Pancreas (tissue), 10 donors: ENCODE results near the gene FAM76A. TPM values are rescaled to one million over a fixed set of nuclear protein-coding genes. Genes with fewer than 3 reads are reported as not detected.
A peak's percentile ranks its signal among the peaks of the same experiment; 100 is the strongest.
"Not testable (repeated sequence)": the region's sequence is repeated elsewhere in the genome, so short reads cannot be mapped to it uniquely, and the experiment has no call there.

ENCODE experiments used
- ATAC-seq, 4 donors: fragments of 200-7000 bp; cut with Tn5 transposase; one replicate each; pipeline versions ENCODE4 v1.8.0 to v1.9.1; 2020; ENCODE audit warnings: mild to moderate bottlenecking in 4 of 4, moderate library complexity in 4 of 4
- DNase-seq, 6 donors: peaks; one replicate each; pipeline ENCODE4 v3.0.0-alpha.2; 2020
- FAIRE-seq: peaks from 2 replicates; lab custom pipeline; 2012; peaks lifted over from hg19 to GRCh38; lab: Jason Lieb, UNC
- H3K27ac ChIP-seq, 4 donors: fragments of 200-600 bp; sonication (generic); 1 replicate in 3 of 4; 2 replicates in 1 of 4; pipeline versions ENCODE4 v1.5.0 to v1.8.0; 2020
- H3K27me3 ChIP-seq, 4 donors: fragments of 200-600 bp; one replicate each; pipeline ENCODE4 v1.8.0; 2021
- H3K36me3 ChIP-seq, 3 donors: fragments of 200-600 bp; sonication (generic) in 1 of 3; one replicate each; pipeline versions ENCODE4 v1.5.0 to v1.8.0; 2020 to 2021
- H3K4me1 ChIP-seq, 3 donors: fragments of 200-600 bp; one replicate each; pipeline ENCODE4 v1.8.0; 2021
- H3K4me3 ChIP-seq, 4 donors: fragments of 200-600 bp; sonication (generic) in 2 of 4; one replicate each; pipeline versions ENCODE4 v1.5.0 to v1.8.0; 2020 to 2021
- H3K9me3 ChIP-seq, 4 donors: fragments of 200-600 bp; one replicate each; pipeline ENCODE4 v1.8.0; 2021
- WGBS, 2 donors: extraction: QIAGEN DNeasy Blood & Tissue Kit; methylation state at CpG; one replicate each; pipeline ENCODE4 v1.1.7; 2013; 5-methylcytosine and 5-hydroxymethylcytosine counted together
- intact Hi-C, 3 donors: fragments of 100-400 bp; cut with DNase I; formaldehyde crosslinking; loops; one replicate each; pipeline versions ENCODE4 v1.11.1 to v1.14.2; 2022
- polyA plus RNA-seq, 2 donors: library from polyadenylated mRNA; stranded (reverse); fragments of 200-250 nt; gene quantifications; one replicate each; pipeline ENCODE4 v1.2.3, GENCODE V29; 2013
- total RNA-seq, 6 donors: library from RNA; stranded (reverse); fragmentation: NEBNext Ultra II Directional in 4 of 6; extraction: Animal tissue kit (Norgen Biotek cat#: 25700) in 4 of 6; gene quantifications; one replicate each; pipeline versions ENCODE4 v1.2.1 to v1.2.4, GENCODE V29; 2021 to 2023
- TF ChIP-seq, protein P1 (sequence below), 4 donors: fragments of 200-600 bp; sonication (generic) in 3 of 4; IDR thresholded peaks; one replicate each; pipeline versions ENCODE4 v1.5.0 to v1.8.0; 2021; ENCODE audit warnings: antibody characterized with exemption in 4 of 4
- donor health status: healthy with polysubstance abuse.
- donor health status: DM: no; HTN: no; CAD: no; lungs with moderate emphysema.
- donor health status: DM: no; HTN: no; CAD: no.
- donor health status: control.
- donor health status: control.
- donor health status: Bipolar disorder and iron deficiency.
- donor health status: DM: yes; HTN: yes; CAD: no.
- donor health status: DM: no; HTN: no; CAD: no.
- donor health status: DM: no; HTN: no; CAD: no.
- donor health status: DM: yes; HTN: yes; CAD: no.

The FAM76A gene
- total and polyA plus RNA-seq, 8 donors = 4.3 to 8.7 (median 6.3) TPM

- intact Hi-C loops = no loop called here
- Histone ChIP-seq H3K36me3 (peaks cover 0 to 34% (median 0%) of the 10 kb centered on the region in 3 donors), H3K4me1 (no peaks in the 10 kb centered on the region), H3K9me3 (no peaks in the 10 kb centered on the region), H3K4me3 (no peak overlapping the region), H3K27me3 (no peaks in the 10 kb centered on the region), H3K27ac (no peak overlapping the region)
- WGBS, 2 donors = 56 to 59% methylated on average over 1 of the region's 1 CpG
- FAIRE-seq (no peak), DNase-seq (no peak), ATAC-seq (no peak)
- TF ChIP-seq, protein P1, sequence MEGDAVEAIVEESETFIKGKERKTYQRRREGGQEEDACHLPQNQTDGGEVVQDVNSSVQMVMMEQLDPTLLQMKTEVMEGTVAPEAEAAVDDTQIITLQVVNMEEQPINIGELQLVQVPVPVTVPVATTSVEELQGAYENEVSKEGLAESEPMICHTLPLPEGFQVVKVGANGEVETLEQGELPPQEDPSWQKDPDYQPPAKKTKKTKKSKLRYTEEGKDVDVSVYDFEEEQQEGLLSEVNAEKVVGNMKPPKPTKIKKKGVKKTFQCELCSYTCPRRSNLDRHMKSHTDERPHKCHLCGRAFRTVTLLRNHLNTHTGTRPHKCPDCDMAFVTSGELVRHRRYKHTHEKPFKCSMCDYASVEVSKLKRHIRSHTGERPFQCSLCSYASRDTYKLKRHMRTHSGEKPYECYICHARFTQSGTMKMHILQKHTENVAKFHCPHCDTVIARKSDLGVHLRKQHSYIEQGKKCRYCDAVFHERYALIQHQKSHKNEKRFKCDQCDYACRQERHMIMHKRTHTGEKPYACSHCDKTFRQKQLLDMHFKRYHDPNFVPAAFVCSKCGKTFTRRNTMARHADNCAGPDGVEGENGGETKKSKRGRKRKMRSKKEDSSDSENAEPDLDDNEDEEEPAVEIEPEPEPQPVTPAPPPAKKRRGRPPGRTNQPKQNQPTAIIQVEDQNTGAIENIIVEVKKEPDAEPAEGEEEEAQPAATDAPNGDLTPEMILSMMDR (IDR thresholded peaks at IDR 0.05) = no peak
Measured at GRCh38 chr1:27795601-27796000, 69.8 kb downstream of the FAM76A start.

DNA sequence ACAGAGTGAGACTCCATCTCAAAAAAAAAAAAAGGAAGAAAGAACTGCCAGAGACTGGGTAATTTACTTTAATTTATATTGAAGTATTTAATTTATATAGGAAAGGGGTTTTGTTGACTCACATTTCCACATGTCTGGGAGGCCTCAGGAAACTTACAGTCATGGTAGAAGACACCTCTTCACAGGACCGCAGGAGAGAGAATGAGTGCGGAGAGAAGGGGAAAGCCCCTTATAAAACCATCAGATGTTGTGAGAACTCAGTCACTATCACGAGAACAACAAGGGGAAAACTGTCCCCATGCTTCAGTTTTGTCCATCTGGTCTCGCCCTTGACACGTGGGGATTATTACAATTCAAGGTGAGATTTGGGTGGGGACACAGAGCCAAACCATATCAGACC is 79.0 kb downstream of the FAM76A start:
- WGBS, 2 donors = 90 to 92% methylated on average over 5 of the region's 5 CpGs
- TF ChIP-seq, protein P1 (IDR thresholded peaks at IDR 0.05) = no peak
- no peaks in the 10 kb centered on the region for H3K9me3 ChIP-seq
- no peak for DNase-seq
- no peak for ATAC-seq
- no peak overlapping the region for H3K4me3 ChIP-seq
- no peak overlapping the region for H3K27ac ChIP-seq
- H3K27me3 ChIP-seq = no peaks in the 10 kb centered on the region
- peaks cover 0 to 27% (median 0%) of the 10 kb centered on the region in 3 donors for H3K36me3 ChIP-seq
- intact Hi-C loops = no loop called here
- H3K4me1 ChIP-seq = no peaks in the 10 kb centered on the region
- FAIRE-seq = no peak

- TF ChIP-seq, protein P1 (IDR thresholded peaks at IDR 0.05) = no peak
- no peaks in the 10 kb centered on the region for H3K27me3 ChIP-seq
- no peaks in the 10 kb centered on the region for H3K9me3 ChIP-seq
- H3K36me3 ChIP-seq = peaks cover 0 to 15% (median 0%) of the 10 kb centered on the region in 3 donors
- intact Hi-C loops = no loop called here
- no peak overlapping the region for H3K4me3 ChIP-seq
- FAIRE-seq (no peak), ATAC-seq (no peak), DNase-seq (no peak)
- WGBS, 2 donors = 94 to 96% methylated on average over 7 of the region's 7 CpGs
- no peak overlapping the region for H3K27ac ChIP-seq
- no peaks in the 10 kb centered on the region for H3K4me1 ChIP-seq
Measured at GRCh38 chr1:27806758-27807157, 81.0 kb downstream of the FAM76A start.

DNA sequence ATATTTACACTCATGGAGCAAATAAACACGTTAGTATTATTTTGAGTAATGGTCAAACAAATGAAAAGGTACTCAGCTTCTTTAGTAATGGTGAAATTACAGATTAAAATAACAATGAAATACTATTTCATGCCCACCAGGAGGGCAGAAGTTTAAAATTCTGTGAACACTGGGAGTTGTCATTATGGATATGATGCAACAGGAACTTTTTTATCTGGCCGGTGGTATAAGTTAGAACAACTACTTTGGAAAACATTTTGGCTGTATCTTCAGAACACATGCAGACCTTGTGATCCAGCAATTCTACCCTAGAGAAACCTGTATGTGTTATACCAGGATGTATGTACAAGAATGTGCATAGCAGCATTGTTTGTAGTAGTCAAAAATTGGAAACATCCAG is 81.6 kb downstream of the FAM76A start:
- Histone ChIP-seq H3K9me3 (no peaks in the 10 kb centered on the region), H3K36me3 (peaks cover 0 to 12% (median 0%) of the 10 kb centered on the region in 3 donors), H3K4me3 (no peak overlapping the region), H3K27ac (no peak overlapping the region), H3K27me3 (no peaks in the 10 kb centered on the region), H3K4me1 (no peaks in the 10 kb centered on the region)
- no peak for DNase-seq
- FAIRE-seq = no peak
- TF ChIP-seq, protein P1 (IDR thresholded peaks at IDR 0.05) = no peak
- WGBS, 2 donors = 66 to 77% methylated on average over 2 of the region's 2 CpGs
- intact Hi-C loops = no loop called here
- ATAC-seq = no peak

GRCh38 chr1:27808131-27808530 is 82.4 kb downstream of the FAM76A start:
- H3K4me1 ChIP-seq, H3K27me3 ChIP-seq, H3K9me3 ChIP-seq, ATAC-seq, H3K4me3 ChIP-seq, H3K27ac ChIP-seq, DNase-seq, intact Hi-C loops: not testable (repeated sequence)
- WGBS, 2 donors = 96 to 99% methylated on average over 3 of the region's 3 CpGs
- FAIRE-seq = peak; percentile 17
- peaks cover 0 to 18% (median 0%) of the 10 kb centered on the region in 3 donors for H3K36me3 ChIP-seq
